ENCODE data around the gene MARCHF3. TPM values are rescaled to one million over a fixed set of nuclear protein-coding genes. Genes with fewer than 3 reads are reported as not detected.
"Not testable (repeated sequence)": the region's sequence is repeated elsewhere in the genome, so short reads cannot be mapped to it uniquely, and the experiment has no call there.

The MARCHF3 gene
- total RNA-seq, 1 donor from 2014 or later, result 21.9 TPM

- Mint-ChIP-seq H3K4me1 (peaks cover 69% of the 10 kb centered on the region), H3K27me3 (no peaks in the 10 kb centered on the region), H3K36me3 (ENCODE audit: low read depth) (peaks cover 3% of the 10 kb centered on the region), H3K9me3 (no peaks in the 10 kb centered on the region), H3K27ac (no peak overlapping the region), H3K4me3 (no peak overlapping the region)
- CTCF ChIA-PET, result interaction anchor here (1.1 kb wide), 1 partner anchor 22 kb away, joined by 3 read pairs; no protein-coding TSS in a partner anchor
- POLR2A ChIA-PET, result interaction anchor here (1.0 to 2.6 kb wide), 3 partner anchors 10 to 33 kb away, joined by 3 to 11 read pairs (median 6); no protein-coding TSS in a partner anchor
- no peak for DNase-seq
- no peak for ATAC-seq (ENCODE audit: low read depth)
- intact Hi-C loops (cut with micrococcal nuclease), result no loop called here
- TF ChIP-seq CTCF (IDR thresholded peaks at IDR 0.05), result no peak
Observed at GRCh38 chr5:127024821-127025220, 5.5 kb downstream of the MARCHF3 start.

- H3K36me3 Mint-ChIP-seq (ENCODE audit: low read depth); ATAC-seq (ENCODE audit: low read depth); H3K27ac Mint-ChIP-seq; DNase-seq; CTCF ChIA-PET; H3K4me3 Mint-ChIP-seq; H3K27me3 Mint-ChIP-seq; H3K9me3 Mint-ChIP-seq: not testable (repeated sequence)
- intact Hi-C loops (cut with micrococcal nuclease), result loop anchor here (1.0 kb wide), 1 partner anchor 9 kb away; no protein-coding TSS in a partner anchor
- H3K4me1 Mint-ChIP-seq, result peaks cover 68% of the 10 kb centered on the region
- POLR2A ChIA-PET, result interaction anchor here (0.7 to 2.6 kb wide), 4 partner anchors 9 to 178 kb away, joined by 3 to 11 read pairs (median 4); no protein-coding TSS in a partner anchor
Observed at GRCh38 chr5:127023552-127024191, 6.7 kb downstream of the MARCHF3 start.

- CTCF ChIA-PET, result no interaction called here
- no peak for TF ChIP-seq CTCF (IDR thresholded peaks at IDR 0.05)
- no peaks in the 10 kb centered on the region for H3K9me3 Mint-ChIP-seq
- no peak overlapping the region for H3K27ac Mint-ChIP-seq
- POLR2A ChIA-PET, result no interaction called here
- H3K4me1 Mint-ChIP-seq, result peaks cover 61% of the 10 kb centered on the region
- H3K4me3 Mint-ChIP-seq, result no peak overlapping the region
- intact Hi-C loops (cut with micrococcal nuclease), result loop anchor here (1.0 kb wide), 1 partner anchor 9 kb away; no protein-coding TSS in a partner anchor
- no peak for DNase-seq
- peaks cover 5% of the 10 kb centered on the region for H3K36me3 Mint-ChIP-seq (ENCODE audit: low read depth)
- H3K27me3 Mint-ChIP-seq, result no peaks in the 10 kb centered on the region
- no peak for ATAC-seq (ENCODE audit: low read depth)
Observed at GRCh38 chr5:127022846-127023245, 7.5 kb downstream of the MARCHF3 start.

GRCh38 chr5:127019928-127020327, 10.4 kb downstream of the MARCHF3 start:
- peaks cover 51% of the 10 kb centered on the region for H3K4me1 Mint-ChIP-seq
- no peaks in the 10 kb centered on the region for H3K27me3 Mint-ChIP-seq
- peaks cover 9% of the 10 kb centered on the region for H3K36me3 Mint-ChIP-seq (ENCODE audit: low read depth)
- ChIA-PET POLR2A (interaction anchor here (1.1 kb wide), 1 partner anchor 9 kb away, joined by 4 read pairs; no protein-coding TSS in a partner anchor), CTCF (no interaction called here)
- H3K4me3 Mint-ChIP-seq, result no peak overlapping the region
- TF ChIP-seq CTCF (IDR thresholded peaks at IDR 0.05), result no peak
- DNase-seq (no peak), ATAC-seq (ENCODE audit: low read depth) (no peak)
- intact Hi-C loops (cut with micrococcal nuclease), result no loop called here
- no peaks in the 10 kb centered on the region for H3K9me3 Mint-ChIP-seq
- H3K27ac Mint-ChIP-seq, result no peak overlapping the region

- CTCF ChIA-PET, result not testable (repeated sequence)
Observed at GRCh38 chr5:127016722-127017121, 13.6 kb downstream of the MARCHF3 start.

GRCh38 chr5:127015716-127016115, 14.6 kb downstream of the MARCHF3 start:
- peaks cover 69% of the 10 kb centered on the region for H3K4me1 Mint-ChIP-seq
- H3K36me3 Mint-ChIP-seq (ENCODE audit: low read depth), result peaks cover 6% of the 10 kb centered on the region
- intact Hi-C loops (cut with micrococcal nuclease), result loop anchor here (2.0 kb wide), 1 partner anchor 27 kb away; no protein-coding TSS in a partner anchor
- no peaks in the 10 kb centered on the region for H3K27me3 Mint-ChIP-seq
- ATAC-seq (ENCODE audit: low read depth) (no peak), DNase-seq (no peak)
- POLR2A ChIA-PET, result interaction anchor here (0.8 to 2.8 kb wide), 3 partner anchors 14 to 26 kb away, joined by 3 to 10 read pairs (median 4); no protein-coding TSS in a partner anchor
- no peak overlapping the region for H3K4me3 Mint-ChIP-seq
- CTCF ChIA-PET, result no interaction called here
- TF ChIP-seq CTCF (IDR thresholded peaks at IDR 0.05), result no peak
- no peak overlapping the region for H3K27ac Mint-ChIP-seq
- H3K9me3 Mint-ChIP-seq, result no peaks in the 10 kb centered on the region

More at GRCh38 chr5:127016722-127017121, 13.6 kb downstream of the MARCHF3 start:
- H3K27me3 Mint-ChIP-seq; ATAC-seq (ENCODE audit: low read depth); DNase-seq; H3K27ac Mint-ChIP-seq; H3K36me3 Mint-ChIP-seq (ENCODE audit: low read depth); H3K9me3 Mint-ChIP-seq; intact Hi-C loops (cut with micrococcal nuclease); H3K4me3 Mint-ChIP-seq: not testable (repeated sequence)
- POLR2A ChIA-PET, result interaction anchor here (1.0 kb wide), 1 partner anchor 12 kb away, joined by 5 read pairs; no protein-coding TSS in a partner anchor
- peaks cover 66% of the 10 kb centered on the region for H3K4me1 Mint-ChIP-seq
